ENCODE measurements around the gene PCSK5. TPM values are rescaled to one million over a fixed set of nuclear protein-coding genes. Genes with fewer than 3 reads are reported as not detected.

Gene PCSK5
- total RNA-seq, 1 experiment from 2014 or later, result 7.5 TPM

GRCh38 chr9:76379494-76379893, 489.0 kb downstream of the PCSK5 start:
- no CpG with 5 or more reads among the region's 2 CpGs for WGBS (ENCODE audit: extremely low coverage, insufficient read length, low lambda C conversion rate)
- Histone ChIP-seq H3K56ac (ENCODE audit: insufficient read length, low read depth, low read length) (no peak overlapping the region), H3K14ac (ENCODE audit: insufficient read depth, low read length) (no peak overlapping the region), H3T11ph (ENCODE audit: low read length) (no peak overlapping the region), H2AFZ (ENCODE audit: low read length) (no peak overlapping the region), H3K9ac (ENCODE audit: extremely low read depth, insufficient read length, low read length) (no peak overlapping the region), H3K27me3 (ENCODE audit: insufficient read depth, low read length) (no peaks in the 10 kb centered on the region), H2BK120ac (ENCODE audit: low read depth, low read length, poor library complexity, severe bottlenecking) (no peak overlapping the region), H3K9me3 (ENCODE audit: control insufficient read depth, low read depth, low read length) (no peaks in the 10 kb centered on the region), H3K4me2 (ENCODE audit: insufficient read depth, insufficient read length, low read length) (no peak overlapping the region), H3K27ac (ENCODE audit: insufficient read length, low read depth, low read length) (no peak overlapping the region), H3K4ac (ENCODE audit: low read depth, low read length) (no peak overlapping the region), H2BK5ac (ENCODE audit: insufficient read length, low read length) (no peak overlapping the region), H3K18ac (ENCODE audit: insufficient read length, low read depth, low read length) (no peak overlapping the region), H2BK12ac (ENCODE audit: insufficient read length, low read depth, low read length) (no peak overlapping the region), H2BK20ac (ENCODE audit: low read depth, low read length, poor library complexity, severe bottlenecking) (no peak overlapping the region), H3K23ac (ENCODE audit: insufficient read length, low read depth, low read length) (no peak overlapping the region), H3K79me1 (ENCODE audit: insufficient read depth, low read depth, low read length, poor library complexity, severe bottlenecking) (no peaks in the 10 kb centered on the region), H4K20me1 (ENCODE audit: control insufficient read depth, insufficient read depth, insufficient read length) (no peaks in the 10 kb centered on the region), H4K91ac (ENCODE audit: insufficient read length, low read depth, low read length) (no peak overlapping the region), H4K5ac (ENCODE audit: insufficient read length, low read depth, low read length) (no peak overlapping the region), H3K79me2 (ENCODE audit: insufficient read depth, low read length) (no peaks in the 10 kb centered on the region), H3K23me2 (ENCODE audit: insufficient read length, low read depth, low read length, poor library complexity, severe bottlenecking) (no peaks in the 10 kb centered on the region), H4K8ac (replicated peaks; ENCODE audit: insufficient read length, low read depth, low read length) (no peak overlapping the region), H2BK15ac (ENCODE audit: low read depth, low read length) (no peak overlapping the region), H3K4me1 (ENCODE audit: insufficient read depth, low read length) (no peaks in the 10 kb centered on the region), H2AK5ac (ENCODE audit: insufficient read length, low read length) (no peak overlapping the region)
- H3K36me3 Mint-ChIP-seq (ENCODE audit: insufficient read depth in 1 of 3, low read depth in 3 of 3), result peaks cover 0 to 2% (median 0%) of the 10 kb centered on the region in 3 experiments; a peak in 2 of 7 replicates
- no peak for DNase-seq
- no peak overlapping the region for H3K4me3 Mint-ChIP-seq
- no peak for TF ChIP-seq CTCF (conservative IDR thresholded peaks at IDR 0.05)
- H3K27ac Mint-ChIP-seq, result no peak overlapping the region
- H3K9me3 Mint-ChIP-seq, result no peaks in the 10 kb centered on the region
- no peaks in the 10 kb centered on the region; the same call in 1 of the 2 replicates for H3K27me3 Mint-ChIP-seq (ENCODE audit: low read depth)
- H3K4me1 Mint-ChIP-seq, result peaks cover 8 to 12% of the 10 kb centered on the region in 2 experiments

All from H9 (cell line).